HCT116 (cell line): ENCODE data around the gene FRY. TPM values are rescaled to one million over a fixed set of nuclear protein-coding genes. Genes with fewer than 3 reads are reported as not detected.

Experiments used
- ATAC-seq: fragments of 200-7000 bp; cut with Tn5 transposase; 2 replicates; pipeline ENCODE4 v1.9.1; 2020; ENCODE audit warnings: mild to moderate bottlenecking, moderate library complexity
- BruUV-seq: library from RNA; stranded (reverse); fragments of 400-500 nt; replicated peaks from 2 replicates; lab custom pipeline; 2021; lab: Mats Ljungman, UMichigan
- CTCF ChIA-PET: fragments of 300-600 bp; sonication (Branson Sonifier 250); formaldehyde crosslinking; loops from one replicate; lab custom pipeline; 2021; ENCODE audit warnings: antibody characterized with exemption; lab: Charles Lee
- POLR2A ChIA-PET: fragments of 300-600, 350-600 bp; sonication (Branson Sonifier 250); formaldehyde crosslinking; loops from one replicate; lab custom pipeline; 2021; ENCODE audit warnings: antibody characterized with exemption; lab: Charles Lee
- RAD21 ChIA-PET, 2 experiments: fragments of 300-600 bp; sonication (Branson Sonifier 250); formaldehyde crosslinking; loops; one replicate each; lab custom pipeline; 2023; ENCODE audit warnings: low total read pairs in 2 of 2; ENCODE audit not compliant: uncharacterized antibody in 2 of 2, unreplicated experiment in 2 of 2, low non-redundant PET in 1 of 2; lab: Charles Lee
- DNase-seq: peaks from one replicate; pipeline ENCODE4 v3.0.0-alpha.2; 2010; ENCODE audit warnings: low read depth, low spot score
- H2AFZ ChIP-seq: fragments of 200-600 bp; shearing (Covaris generic), sonication (generic); 2 replicates; pipeline ENCODE4 v1.6.1; 2017; ENCODE audit warnings: low read depth, mixed run types, mixed read lengths, antibody characterized with exemption, low read length; ENCODE audit not compliant: poor library complexity, severe bottlenecking
- H3K27ac ChIP-seq: 2 replicates; pipeline ENCODE4 v1.5.1; 2012; ENCODE audit warnings: low read depth, low read length
- H3K27me3 ChIP-seq: fragments of 200-600 bp; sonication (generic); 2 replicates; pipeline ENCODE4 v1.6.1; 2016; ENCODE audit warnings: mixed run types, low read length, mixed read lengths; ENCODE audit not compliant: insufficient read depth
- H3K36me3 ChIP-seq, 2 experiments: fragments of 200-500 bp in 1 of 2; fragments of 200-600 bp in 1 of 2; sonication (Bioruptor generic) in 1 of 2; sonication (generic) in 1 of 2; 2 replicates each; pipeline versions ENCODE4 v1.5.1 to v1.6.1; 2014 to 2016; ENCODE audit warnings: low read length in 2 of 2, inconsistent platforms in 1 of 2, mixed read lengths in 1 of 2, mixed run types in 1 of 2; ENCODE audit not compliant: insufficient read depth in 2 of 2, control insufficient read depth in 1 of 2
- H3K4me1 ChIP-seq, 2 experiments: fragments of 200-600 bp in 1 of 2; sonication (generic) in 1 of 2; 2 replicates each; pipeline versions ENCODE4 v1.5.1 to v1.6.1; 2012 to 2017; ENCODE audit warnings: low read length in 2 of 2, inconsistent platforms in 1 of 2, mild to moderate bottlenecking in 1 of 2, mixed read lengths in 1 of 2, mixed run types in 1 of 2, moderate library complexity in 1 of 2; ENCODE audit not compliant: insufficient read depth in 2 of 2, control insufficient read depth in 1 of 2
- H3K4me2 ChIP-seq: fragments of 200-600 bp; sonication (generic); 2 replicates; pipeline ENCODE4 v1.6.1; 2017; ENCODE audit warnings: mixed run types, low read length, mixed read lengths
- H3K4me3 ChIP-seq, 2 experiments: fragments of 200-600 bp in 1 of 2; sonication (generic) in 1 of 2; replicated peaks in 1 of 2; 2 replicates each; pipeline ENCODE4 v1.5.1; 2011 to 2016; ENCODE audit warnings: low read length in 2 of 2, control low read depth in 1 of 2, low read depth in 1 of 2, mild to moderate bottlenecking in 1 of 2, mixed read lengths in 1 of 2, mixed run types in 1 of 2
- H3K79me2 ChIP-seq: fragments of 200-600 bp; sonication (generic); 2 replicates; pipeline ENCODE4 v1.6.1; 2017; ENCODE audit warnings: mild to moderate bottlenecking, mixed run types, low read length, moderate library complexity, mixed read lengths; ENCODE audit not compliant: insufficient read depth
- H3K9ac ChIP-seq: fragments of 200-600 bp; sonication (generic); 2 replicates; pipeline ENCODE4 v1.6.1; 2016; ENCODE audit warnings: low read length, mixed read lengths
- H3K9me2 ChIP-seq: fragments of 200-600 bp; sonication (generic), shearing (Covaris generic); 2 replicates; pipeline ENCODE4 v1.6.1; 2017; ENCODE audit warnings: mixed run types, mild to moderate bottlenecking, moderate library complexity; ENCODE audit not compliant: insufficient read depth
- H3K9me3 ChIP-seq, 2 experiments: fragments of 200-500 bp in 1 of 2; fragments of 200-600 bp in 1 of 2; sonication (Bioruptor generic) in 1 of 2; sonication (generic) in 1 of 2; 2 replicates each; pipeline ENCODE4 v1.6.1; 2014 to 2017; ENCODE audit warnings: low read length in 2 of 2, mixed read lengths in 2 of 2, inconsistent platforms in 1 of 2, low read depth in 1 of 2, mild to moderate bottlenecking in 1 of 2, mixed run types in 1 of 2, moderate library complexity in 1 of 2; ENCODE audit not compliant: control insufficient read depth in 1 of 2, insufficient read depth in 1 of 2
- H4K20me1 ChIP-seq: fragments of 200-600 bp; sonication (generic), shearing (Covaris generic); 2 replicates; pipeline ENCODE4 v1.6.1; 2017; ENCODE audit warnings: mixed run types, mild to moderate bottlenecking, moderate library complexity; ENCODE audit not compliant: insufficient read depth
- EGR1 ChIP-seq: IDR thresholded peaks from 2 replicates; pipeline ENCODE4 v1.6.1; 2012; ENCODE audit warnings: low read depth
- EZH2 ChIP-seq: fragments of 200-600 bp; sonication (generic); IDR thresholded peaks from 2 replicates; pipeline ENCODE4 v1.6.1; 2017; ENCODE audit warnings: antibody characterized with exemption, mixed run types
- EZH2phosphoT487 ChIP-seq: fragments of 200-600 bp; IDR thresholded peaks from 2 replicates; pipeline ENCODE4 v1.6.1; 2018; ENCODE audit warnings: antibody characterized with exemption, borderline replicate concordance
- MAX ChIP-seq: IDR thresholded peaks from 2 replicates; pipeline ENCODE4 v1.6.1; 2012
- POLR2A ChIP-seq: IDR thresholded peaks from 2 replicates; pipeline ENCODE4 v1.7.0; 2011; ENCODE audit warnings: borderline replicate concordance; ENCODE audit not compliant: insufficient read depth, insufficient read length; ENCODE audit errors: extremely low read depth
- SIN3A ChIP-seq: IDR thresholded peaks from 2 replicates; pipeline ENCODE4 v1.6.1; 2012; ENCODE audit warnings: low read depth
- SP1 ChIP-seq: IDR thresholded peaks from 2 replicates; pipeline ENCODE4 v1.6.1; 2012; ENCODE audit warnings: low read depth
- TCF7L2 ChIP-seq: IDR thresholded peaks from 2 replicates; pipeline ENCODE4 v1.7.0; 2011; ENCODE audit warnings: borderline replicate concordance, inconsistent platforms; ENCODE audit not compliant: insufficient read depth, insufficient read length; ENCODE audit errors: extremely low read depth
- YY1 ChIP-seq: IDR thresholded peaks from 2 replicates; pipeline ENCODE4 v1.6.1; 2011; ENCODE audit warnings: low read length, low read depth, moderate library complexity, mild to moderate bottlenecking; ENCODE audit not compliant: insufficient replicate concordance; ENCODE audit errors: extremely low read depth
- ZBTB33 ChIP-seq: IDR thresholded peaks from 2 replicates; pipeline ENCODE4 v1.6.1; 2011; ENCODE audit warnings: mild to moderate bottlenecking, low read length, moderate library complexity; ENCODE audit not compliant: insufficient replicate concordance; ENCODE audit errors: extremely low read depth
- intact Hi-C: fragments of 100-400 bp; cut with micrococcal nuclease; formaldehyde crosslinking; loops from 2 replicates; pipeline ENCODE4 v1.10.0; 2022
- total RNA-seq: library from RNA; stranded (reverse); gene quantifications from one replicate; pipeline ENCODE4 v1.2.1, GENCODE V29; 2021; ENCODE audit not compliant: unreplicated experiment

The FRY gene
- total RNA-seq, 1 experiment from 2014 or later: 1.4 TPM

GRCh38 chr13:32256243-32256642 lies 224.7 kb downstream of the FRY start:
- CTCF ChIA-PET: interaction anchor here (0.8 kb wide), 1 partner anchor 12 kb away, joined by 5 read pairs; no protein-coding TSS in a partner anchor
- Histone ChIP-seq H2AFZ (no peak overlapping the region), H3K27ac (no peak overlapping the region), H3K79me2 (no peaks in the 10 kb centered on the region), H3K4me3 (no peak overlapping the region), H3K9me2 (no peaks in the 10 kb centered on the region), H4K20me1 (no peaks in the 10 kb centered on the region), H3K9ac (no peak overlapping the region), H3K27me3 (no peaks in the 10 kb centered on the region), H3K4me1 (no peaks in the 10 kb centered on the region; a peak in 1 of 4 replicates), H3K36me3 (no peaks in the 10 kb centered on the region), H3K9me3 (no peaks in the 10 kb centered on the region), H3K4me2 (no peak overlapping the region)
- RAD21 ChIA-PET: no interaction called here
- POLR2A ChIA-PET: no interaction called here
- DNase-seq (no peak), ATAC-seq (no peak)
- TF ChIP-seq MAX (no peak), POLR2A (no peak), EZH2 (no peak), YY1 (no peak), EGR1 (no peak), ZBTB33 (no peak), SP1 (no peak)
- no TSS peak for BruUV-seq
- intact Hi-C loops: loop anchor here (5.0 kb wide), 1 partner anchor 51 kb away; no protein-coding TSS in a partner anchor

- ChIA-PET CTCF (interaction anchor here (0.9 to 1.1 kb wide), 2 partner anchors 10 to 11 kb away, joined by 3 to 4 read pairs; no protein-coding TSS in a partner anchor), RAD21 (no interaction called here), POLR2A (no interaction called here)
- Histone ChIP-seq H3K27ac (no peak overlapping the region), H3K4me3 (no peak overlapping the region), H3K9me3 (no peaks in the 10 kb centered on the region), H3K4me2 (no peak overlapping the region), H3K9ac (no peak overlapping the region), H3K9me2 (no peaks in the 10 kb centered on the region), H4K20me1 (no peaks in the 10 kb centered on the region), H3K27me3 (no peaks in the 10 kb centered on the region), H2AFZ (no peak overlapping the region), H3K36me3 (no peaks in the 10 kb centered on the region), H3K79me2 (no peaks in the 10 kb centered on the region), H3K4me1 (peaks cover 8 to 11% of the 10 kb centered on the region in 2 experiments; a peak in 3 of 4 replicates)
- no TSS peak for BruUV-seq
- DNase-seq (no peak), ATAC-seq (no peak)
- TF ChIP-seq EZH2phosphoT487: no peak
- no peak for TF ChIP-seq TCF7L2
- no peak for TF ChIP-seq SIN3A
- intact Hi-C loops: loop anchor here (5.0 kb wide), 1 partner anchor 50 kb away; no protein-coding TSS in a partner anchor
These were observed 226.1 kb downstream of the FRY start for GRCh38 chr13:32257649-32258048.
